Progenitor cell of endocrine pancreas (in vitro differentiated cells): ENCODE data around the gene NUCB1. TPM values are rescaled to one million over a fixed set of nuclear protein-coding genes. Genes with fewer than 3 reads are reported as not detected.

Source experiments
- DNase-seq: peaks from one replicate; pipeline ENCODE4 v3.0.0; 2021; ENCODE audit warnings: low spot score; ENCODE audit not compliant: unreplicated experiment
- H3K27ac Mint-ChIP-seq: 2 replicates; pipeline ENCODE4 v1.8.0; 2021; ENCODE audit warnings: mild to moderate bottlenecking, moderate library complexity, mixed read lengths
- H3K27me3 Mint-ChIP-seq: 2 replicates; pipeline ENCODE4 v1.8.0; 2021; ENCODE audit warnings: mixed read lengths
- H3K36me3 Mint-ChIP-seq: 2 replicates; pipeline ENCODE4 v1.8.0; 2022; ENCODE audit warnings: mixed read lengths; ENCODE audit not compliant: insufficient read depth
- H3K4me1 Mint-ChIP-seq: 2 replicates; pipeline ENCODE4 v1.8.0; 2021; ENCODE audit warnings: low read depth, mixed read lengths
- H3K4me3 Mint-ChIP-seq: 2 replicates; pipeline ENCODE4 v1.8.0; 2021; ENCODE audit warnings: low read depth, mild to moderate bottlenecking, moderate library complexity, mixed read lengths
- H3K9me3 Mint-ChIP-seq: 2 replicates; pipeline ENCODE4 v1.8.0; 2021; ENCODE audit warnings: low read depth, mixed read lengths
- total RNA-seq: library from RNA; stranded (reverse); gene quantifications from 2 replicates; pipeline ENCODE4 v1.2.1, GENCODE V29; 2021
- TF ChIP-seq, protein P1 (sequence below): fragments of 200-600 bp; sonication (generic); IDR thresholded peaks from one replicate; pipeline ENCODE4 v1.5.0; 2021; ENCODE audit warnings: antibody characterized with exemption, mild to moderate bottlenecking; ENCODE audit not compliant: unreplicated experiment

NUCB1 gene
- total RNA-seq, 1 donor from 2014 or later: 165 TPM

DNA sequence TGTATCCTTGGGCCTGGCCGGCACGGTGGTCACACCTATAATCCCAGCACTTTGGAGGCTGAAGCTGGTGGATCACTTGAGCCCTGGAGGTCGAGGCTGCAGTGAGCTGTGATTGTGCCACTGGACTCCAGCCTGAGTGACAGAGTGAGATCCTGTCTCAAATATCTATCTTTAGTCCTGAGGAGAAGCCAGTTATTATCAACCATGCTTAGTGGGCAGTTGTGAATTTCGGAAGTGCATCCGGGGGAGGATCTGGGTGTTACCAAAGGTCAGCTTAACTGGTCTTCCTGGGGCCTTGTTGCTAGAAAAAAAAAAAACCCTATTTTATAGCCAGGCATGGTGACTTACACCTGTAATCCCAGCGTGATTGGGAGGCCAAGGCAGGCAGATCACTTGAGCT is 43.0 kb downstream of the NUCB1 start:
- H3K9me3 Mint-ChIP-seq: no peaks in the 10 kb centered on the region
- TF ChIP-seq, protein P1, sequence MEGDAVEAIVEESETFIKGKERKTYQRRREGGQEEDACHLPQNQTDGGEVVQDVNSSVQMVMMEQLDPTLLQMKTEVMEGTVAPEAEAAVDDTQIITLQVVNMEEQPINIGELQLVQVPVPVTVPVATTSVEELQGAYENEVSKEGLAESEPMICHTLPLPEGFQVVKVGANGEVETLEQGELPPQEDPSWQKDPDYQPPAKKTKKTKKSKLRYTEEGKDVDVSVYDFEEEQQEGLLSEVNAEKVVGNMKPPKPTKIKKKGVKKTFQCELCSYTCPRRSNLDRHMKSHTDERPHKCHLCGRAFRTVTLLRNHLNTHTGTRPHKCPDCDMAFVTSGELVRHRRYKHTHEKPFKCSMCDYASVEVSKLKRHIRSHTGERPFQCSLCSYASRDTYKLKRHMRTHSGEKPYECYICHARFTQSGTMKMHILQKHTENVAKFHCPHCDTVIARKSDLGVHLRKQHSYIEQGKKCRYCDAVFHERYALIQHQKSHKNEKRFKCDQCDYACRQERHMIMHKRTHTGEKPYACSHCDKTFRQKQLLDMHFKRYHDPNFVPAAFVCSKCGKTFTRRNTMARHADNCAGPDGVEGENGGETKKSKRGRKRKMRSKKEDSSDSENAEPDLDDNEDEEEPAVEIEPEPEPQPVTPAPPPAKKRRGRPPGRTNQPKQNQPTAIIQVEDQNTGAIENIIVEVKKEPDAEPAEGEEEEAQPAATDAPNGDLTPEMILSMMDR: no peak

DNA sequence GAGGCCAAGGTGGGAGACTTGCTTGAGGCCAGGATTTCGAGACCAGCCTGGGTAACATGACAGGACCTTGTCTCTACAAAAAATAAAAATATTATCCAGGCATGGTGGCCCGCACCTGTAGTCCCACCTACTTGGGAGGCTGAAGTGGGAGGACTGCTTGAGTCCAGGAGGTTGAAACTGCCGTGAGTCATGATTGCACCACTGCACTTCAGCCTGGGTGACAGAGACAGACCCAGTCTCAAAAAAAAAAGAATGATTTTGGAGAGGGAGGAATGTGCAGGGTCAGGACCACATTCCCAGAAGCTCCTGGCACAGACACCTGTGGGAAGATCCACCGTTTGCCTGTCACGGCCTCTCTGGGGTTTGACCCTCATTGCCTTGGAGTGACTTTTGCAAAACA is 45.3 kb downstream of the NUCB1 start:
- H3K27me3 Mint-ChIP-seq: no peaks in the 10 kb centered on the region
- no peak overlapping the region for H3K27ac Mint-ChIP-seq
- no peaks in the 10 kb centered on the region for H3K9me3 Mint-ChIP-seq
- peaks cover 1% of the 10 kb centered on the region for H3K36me3 Mint-ChIP-seq
- DNase-seq: no peak
- no peaks in the 10 kb centered on the region for H3K4me1 Mint-ChIP-seq
- TF ChIP-seq, protein P1: no peak
- H3K4me3 Mint-ChIP-seq: no peak overlapping the region

More for the DNA sequence above, 43.0 kb downstream of the NUCB1 start:
- H3K4me3 Mint-ChIP-seq: no peak overlapping the region
- no peaks in the 10 kb centered on the region for H3K4me1 Mint-ChIP-seq
- no peak for DNase-seq
- H3K27me3 Mint-ChIP-seq: no peaks in the 10 kb centered on the region
- no peak overlapping the region for H3K27ac Mint-ChIP-seq
- H3K36me3 Mint-ChIP-seq: peaks cover 1% of the 10 kb centered on the region

DNA sequence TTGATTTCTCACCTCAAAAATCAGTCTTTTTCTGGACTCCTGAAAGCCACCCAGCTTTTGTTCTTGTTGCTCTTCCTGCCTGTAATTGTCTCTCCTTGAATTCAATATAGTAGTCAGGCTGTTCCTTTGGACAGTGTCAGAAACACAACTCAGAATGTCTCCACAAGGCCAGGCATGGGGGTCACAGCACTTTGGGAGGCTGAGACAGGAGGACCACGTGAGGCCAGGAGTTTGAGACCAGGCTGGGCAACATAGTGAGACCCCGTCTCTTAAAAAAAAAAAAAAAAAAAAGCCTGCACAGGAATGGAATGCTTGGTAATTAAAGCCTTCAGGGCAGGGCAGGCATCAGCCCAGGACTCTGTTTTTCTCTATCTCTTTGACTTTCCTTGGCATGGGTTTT is 45.7 kb downstream of the NUCB1 start:
- DNase-seq: no peak
- Mint-ChIP-seq H3K4me3 (no peak overlapping the region), H3K27me3 (no peaks in the 10 kb centered on the region), H3K27ac (no peak overlapping the region), H3K9me3 (no peaks in the 10 kb centered on the region), H3K4me1 (no peaks in the 10 kb centered on the region), H3K36me3 (peaks cover 1% of the 10 kb centered on the region)
- TF ChIP-seq, protein P1: no peak

DNA sequence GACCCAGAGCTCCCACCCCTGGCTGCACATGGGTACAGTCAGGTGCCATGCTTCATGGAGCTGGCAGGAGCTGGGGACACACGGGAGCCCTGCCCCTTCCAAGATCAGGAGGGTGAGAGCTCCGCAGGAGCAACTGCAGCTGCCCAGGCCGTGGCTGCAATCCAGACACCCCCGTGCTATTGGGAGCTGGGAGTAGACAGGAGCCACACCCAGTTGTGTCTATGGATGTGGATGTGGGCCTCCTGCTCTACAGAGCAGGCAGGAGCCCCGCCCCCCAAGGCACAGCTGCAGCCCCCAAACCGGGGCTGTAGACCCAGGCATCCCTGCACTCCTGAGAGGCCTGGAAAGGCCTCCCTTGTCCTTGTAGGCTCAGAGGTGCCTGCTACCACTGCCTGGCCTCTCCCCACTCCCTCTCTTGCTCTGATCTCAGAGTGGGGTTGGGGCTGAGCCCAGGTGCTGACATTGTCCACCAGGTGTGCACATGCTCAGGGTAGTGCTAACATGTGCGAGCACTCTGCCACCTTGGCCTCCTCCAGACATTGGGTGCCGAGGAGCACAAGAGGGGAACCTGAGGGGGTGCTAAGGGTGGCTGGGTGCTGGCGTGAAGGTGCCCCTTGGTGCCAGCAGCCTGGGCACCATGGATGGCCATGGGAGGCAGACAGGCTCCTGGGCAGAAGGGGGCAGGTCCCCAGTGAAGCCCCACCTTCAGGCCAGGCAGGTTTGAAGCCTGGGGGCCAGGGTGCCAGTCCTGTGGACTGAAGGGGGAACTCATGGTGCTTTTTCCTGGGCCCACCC is 46.5 kb downstream of the NUCB1 start:
- Mint-ChIP-seq H3K27ac (no peak overlapping the region), H3K4me3 (no peak overlapping the region), H3K27me3 (no peaks in the 10 kb centered on the region), H3K4me1 (no peaks in the 10 kb centered on the region), H3K36me3 (no peaks in the 10 kb centered on the region), H3K9me3 (no peaks in the 10 kb centered on the region)
- TF ChIP-seq, protein P1: no peak
- no peak for DNase-seq

DNA sequence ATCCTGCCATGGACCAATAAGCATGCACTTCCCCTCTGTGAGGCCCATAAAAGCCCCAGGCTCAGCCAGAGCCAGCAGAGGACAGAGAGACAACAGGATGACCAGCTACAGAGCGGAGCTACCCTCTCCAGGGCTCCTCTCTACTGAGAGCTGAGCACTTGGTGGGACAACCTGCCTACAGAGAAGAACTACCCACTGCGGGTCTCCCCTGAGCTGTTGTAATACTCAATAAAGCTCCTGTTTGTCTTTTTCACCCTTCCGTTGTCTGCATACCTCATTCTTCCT is 47.1 kb downstream of the NUCB1 start:
- Mint-ChIP-seq H3K4me1 (no peaks in the 10 kb centered on the region), H3K4me3 (no peak overlapping the region), H3K36me3 (no peaks in the 10 kb centered on the region), H3K9me3 (no peaks in the 10 kb centered on the region), H3K27me3 (no peaks in the 10 kb centered on the region), H3K27ac (no peak overlapping the region)
- DNase-seq: no peak
- TF ChIP-seq, protein P1: no peak
